NCI-H345 (cell line): ENCODE results near the gene GBF1.
"Not testable (repeated sequence)": the region's sequence is repeated elsewhere in the genome, so short reads cannot be mapped to it uniquely, and the experiment has no call there.

Source experiments
- DNase-seq: peaks from one replicate; lab custom pipeline; 2025; lab: John Stamatoyannopoulos, UW

GBF1 gene

GRCh38 chr10:102301332-102301731, 56.0 kb downstream of the GBF1 start:
- not testable (repeated sequence) for DNase-seq

- DNase-seq = no peak
These were observed 57.3 kb downstream of the GBF1 start for GRCh38 chr10:102302611-102303010.

GRCh38 chr10:102306006-102306405, 60.7 kb downstream of the GBF1 start:
- no peak for DNase-seq

GRCh38 chr10:102306710-102307109, 61.4 kb downstream of the GBF1 start:
- DNase-seq = no peak

- DNase-seq = not testable (repeated sequence)
These were observed 63.0 kb downstream of the GBF1 start for GRCh38 chr10:102308318-102308717.

- DNase-seq = no peak
These were observed 63.9 kb downstream of the GBF1 start for GRCh38 chr10:102309236-102309635.

GRCh38 chr10:102309916-102310315, 64.6 kb downstream of the GBF1 start:
- DNase-seq = no peak

- DNase-seq = no peak
These were observed 65.2 kb downstream of the GBF1 start for GRCh38 chr10:102310361-102311024.

- no peak for DNase-seq
These were observed 65.7 kb downstream of the GBF1 start for GRCh38 chr10:102311025-102311420.

GRCh38 chr10:102312683-102313082, 67.4 kb downstream of the GBF1 start:
- DNase-seq = no peak

- DNase-seq = no peak
These were observed 68.0 kb downstream of the GBF1 start for GRCh38 chr10:102313221-102313896.

GRCh38 chr10:102314801-102315200, 69.5 kb downstream of the GBF1 start:
- no peak for DNase-seq

GRCh38 chr10:102316421-102316820, 71.1 kb downstream of the GBF1 start:
- no peak for DNase-seq

- DNase-seq = no peak
These were observed 77.6 kb downstream of the GBF1 start for GRCh38 chr10:102322914-102323313.

- no peak for DNase-seq
These were observed 78.7 kb downstream of the GBF1 start for GRCh38 chr10:102324061-102324460.

GRCh38 chr10:102326031-102326430, 80.7 kb downstream of the GBF1 start:
- DNase-seq = no peak

- no peak for DNase-seq
These were observed 81.7 kb downstream of the GBF1 start for GRCh38 chr10:102327002-102327401.

- no peak for DNase-seq
These were observed 82.3 kb downstream of the GBF1 start for GRCh38 chr10:102327641-102328040.

- DNase-seq = no peak
These were observed 87.4 kb downstream of the GBF1 start for GRCh38 chr10:102332772-102333171.

GRCh38 chr10:102334101-102334500, 88.8 kb downstream of the GBF1 start:
- no peak for DNase-seq

- DNase-seq = no peak
These were observed 89.9 kb downstream of the GBF1 start for GRCh38 chr10:102335184-102335583.

- DNase-seq = no peak
These were observed 95.8 kb downstream of the GBF1 start for GRCh38 chr10:102341038-102341688.

GRCh38 chr10:102342458-102342857, 97.1 kb downstream of the GBF1 start:
- DNase-seq = no peak
